Fibroblast of the aortic adventitia (primary cell): Measurements from ENCODE around the gene POLA1. TPM values are rescaled to one million over a fixed set of nuclear protein-coding genes. Genes with fewer than 3 reads are reported as not detected.

Experiments
- DNase-seq: peaks from one replicate; pipeline ENCODE4 v3.0.0-alpha.2; 2010; ENCODE audit warnings: low read depth
- H3K4me3 ChIP-seq: 2 replicates; pipeline ENCODE4 v1.5.1; 2011; ENCODE audit warnings: low read depth, mild to moderate bottlenecking, control low read depth, low read length, moderate library complexity
- CTCF ChIP-seq: IDR thresholded peaks from 2 replicates; pipeline ENCODE4 v1.5.1; 2011; ENCODE audit warnings: mild to moderate bottlenecking, low read length, control low read depth, inconsistent platforms; ENCODE audit not compliant: insufficient read depth
- total RNA-seq: library from RNA; depleted of rRNA; stranded (reverse); fragments of >200 nt; gene quantifications from 2 replicates; pipeline ENCODE4 v1.2.3, GENCODE V29; 2012; ENCODE audit warnings: low replicate concordance

Gene POLA1
- total RNA-seq, 1 donor: 24.9 TPM

- no peak overlapping the region for H3K4me3 ChIP-seq
- no peak for TF ChIP-seq CTCF
- DNase-seq: no peak
These were observed 227.1 kb downstream of the POLA1 start for GRCh38 chrX:24920769-24921168.

DNA sequence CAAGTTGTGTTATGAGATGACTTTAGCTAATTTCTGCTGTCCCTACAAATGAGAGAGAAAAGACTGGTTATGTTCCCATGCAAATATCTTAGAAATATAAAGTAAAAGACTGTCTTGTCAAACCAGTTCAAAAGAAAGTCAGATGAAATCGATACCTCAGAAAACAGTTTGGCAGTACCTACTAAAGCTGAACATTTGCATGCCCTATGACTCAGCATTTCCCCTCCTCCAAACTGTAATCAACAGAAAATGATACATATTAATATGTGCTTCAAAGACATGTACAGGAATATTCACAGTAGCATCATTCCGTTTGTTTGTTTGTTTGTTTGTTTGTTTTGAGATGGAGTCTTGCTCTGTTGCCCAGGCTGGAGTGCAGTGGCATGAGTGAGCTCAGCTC lies 231.7 kb downstream of the POLA1 start:
- no peak overlapping the region for H3K4me3 ChIP-seq
- DNase-seq: peak; percentile 9

GRCh38 chrX:24927372-24927771 lies 233.7 kb downstream of the POLA1 start:
- DNase-seq: no peak
- no peak for TF ChIP-seq CTCF
- H3K4me3 ChIP-seq: no peak overlapping the region

More for the DNA sequence above, 231.7 kb downstream of the POLA1 start:
- no peak for TF ChIP-seq CTCF

DNA sequence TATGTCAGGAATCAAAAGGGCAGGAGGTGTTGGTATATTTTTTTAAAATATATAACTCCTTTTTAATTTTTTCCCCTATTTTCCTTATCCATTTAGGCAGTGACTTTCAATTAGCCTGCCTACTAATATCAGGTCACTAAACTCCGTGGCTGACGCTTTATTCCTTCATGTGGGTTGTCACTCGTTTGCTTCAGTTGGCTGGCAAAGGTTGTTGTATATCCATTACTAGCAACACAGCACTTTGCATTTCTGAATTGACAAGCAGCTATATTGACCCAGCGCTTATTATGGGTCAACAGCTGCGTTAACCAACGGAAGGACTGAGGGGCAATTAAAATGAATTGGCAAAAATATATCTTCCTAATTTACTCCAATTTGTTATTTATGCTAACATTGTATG lies 234.4 kb downstream of the POLA1 start:
- no peak for DNase-seq
- H3K4me3 ChIP-seq: no peak overlapping the region
- TF ChIP-seq CTCF: no peak

DNA sequence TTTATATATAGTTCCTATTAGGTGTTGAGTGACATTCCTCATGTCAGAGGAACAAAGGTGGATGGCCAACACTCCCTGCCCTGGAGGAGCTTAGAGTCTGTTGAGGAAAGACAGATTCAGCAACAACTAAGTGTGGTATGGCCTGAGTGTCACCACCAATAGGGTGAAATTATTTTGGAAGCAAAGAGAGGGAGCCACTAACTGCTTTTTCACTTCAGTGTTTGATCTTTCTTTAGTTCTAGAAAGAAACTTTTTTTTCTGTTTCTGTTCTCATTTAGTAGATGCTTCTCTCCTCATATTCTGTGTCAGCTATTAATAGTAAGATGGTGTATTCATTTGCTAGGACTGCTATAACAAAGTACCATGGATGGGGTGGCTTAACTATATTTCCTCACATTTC lies 240.6 kb downstream of the POLA1 start:
- no peak for DNase-seq
- no peak for TF ChIP-seq CTCF
- H3K4me3 ChIP-seq: no peak overlapping the region

- no peak for DNase-seq
- no peak overlapping the region for H3K4me3 ChIP-seq
- TF ChIP-seq CTCF: no peak
These were observed 251.3 kb downstream of the POLA1 start for GRCh38 chrX:24945009-24945408.

DNA sequence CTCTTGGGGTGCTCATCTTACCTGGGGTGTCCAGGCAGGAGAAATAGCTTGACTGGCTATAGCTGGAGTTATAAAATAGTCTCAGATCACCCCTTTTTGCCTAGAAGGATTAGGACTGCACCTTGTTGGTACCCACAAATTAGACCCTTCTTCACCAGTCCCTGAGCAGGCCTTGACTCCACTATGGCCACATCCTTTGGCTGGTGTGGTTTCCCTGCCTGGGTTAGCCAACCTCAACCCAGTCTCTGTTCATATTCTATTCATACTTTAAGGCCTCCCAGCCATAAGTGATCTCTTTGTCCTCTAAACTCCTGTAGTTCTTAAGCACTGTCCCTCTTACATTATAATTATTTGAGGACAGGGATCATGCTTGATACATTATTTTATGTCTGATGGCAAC lies 252.7 kb downstream of the POLA1 start:
- no peak overlapping the region for H3K4me3 ChIP-seq
- no peak for DNase-seq
- no peak for TF ChIP-seq CTCF
